Ishikawa (cell line): Measurements from ENCODE around the gene COA3.

Source experiments
- CEBPB ChIP-seq: IDR thresholded peaks from 2 replicates; pipeline ENCODE4 v1.6.1; 2012
- CREB1 ChIP-seq: IDR thresholded peaks from 2 replicates; pipeline ENCODE4 v1.6.1; 2012; ENCODE audit warnings: low read depth
- EGR1 ChIP-seq: IDR thresholded peaks from 2 replicates; pipeline ENCODE4 v1.6.1; 2012
- EP300 ChIP-seq: IDR thresholded peaks from 2 replicates; pipeline ENCODE4 v1.6.1; 2012; ENCODE audit warnings: borderline replicate concordance
- NFIC ChIP-seq: IDR thresholded peaks from 2 replicates; pipeline ENCODE4 v1.6.1; 2012
- TAF1 ChIP-seq: IDR thresholded peaks from 2 replicates; pipeline ENCODE4 v1.6.1; 2012; ENCODE audit warnings: low read depth, mild to moderate bottlenecking
- TCF12 ChIP-seq: IDR thresholded peaks from 2 replicates; pipeline ENCODE4 v1.6.1; 2012; ENCODE audit warnings: low read depth
- TEAD4 ChIP-seq: IDR thresholded peaks from 2 replicates; pipeline ENCODE4 v1.6.1; 2012
- USF1 ChIP-seq: IDR thresholded peaks from 2 replicates; pipeline ENCODE4 v1.6.1; 2012
- YY1 ChIP-seq: IDR thresholded peaks from 2 replicates; pipeline ENCODE4 v1.6.1; 2012; ENCODE audit warnings: low read depth
- ZBTB7A ChIP-seq: IDR thresholded peaks from 2 replicates; pipeline ENCODE4 v1.6.1; 2012; ENCODE audit warnings: low read depth
- TF ChIP-seq, protein P1 (sequence below): IDR thresholded peaks from 2 replicates; pipeline ENCODE4 v1.6.1; 2012
- TF ChIP-seq, protein P2 (sequence below): IDR thresholded peaks from 2 replicates; pipeline ENCODE4 v1.6.1; 2012; ENCODE audit warnings: low read depth, mild to moderate bottlenecking

GRCh38 chr17:42780851-42781638, 17.5 kb downstream of the COA3 start:
- no peak for TF ChIP-seq YY1
- TF ChIP-seq CEBPB: no peak
- no peak for TF ChIP-seq EP300
- TF ChIP-seq NFIC: no peak
- TF ChIP-seq ZBTB7A: no peak
- no peak for TF ChIP-seq USF1
- no peak for TF ChIP-seq TEAD4
- TF ChIP-seq CREB1: no peak
- TF ChIP-seq, protein P1, sequence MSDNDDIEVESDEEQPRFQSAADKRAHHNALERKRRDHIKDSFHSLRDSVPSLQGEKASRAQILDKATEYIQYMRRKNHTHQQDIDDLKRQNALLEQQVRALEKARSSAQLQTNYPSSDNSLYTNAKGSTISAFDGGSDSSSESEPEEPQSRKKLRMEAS: no peak
- TF ChIP-seq, protein P2, sequence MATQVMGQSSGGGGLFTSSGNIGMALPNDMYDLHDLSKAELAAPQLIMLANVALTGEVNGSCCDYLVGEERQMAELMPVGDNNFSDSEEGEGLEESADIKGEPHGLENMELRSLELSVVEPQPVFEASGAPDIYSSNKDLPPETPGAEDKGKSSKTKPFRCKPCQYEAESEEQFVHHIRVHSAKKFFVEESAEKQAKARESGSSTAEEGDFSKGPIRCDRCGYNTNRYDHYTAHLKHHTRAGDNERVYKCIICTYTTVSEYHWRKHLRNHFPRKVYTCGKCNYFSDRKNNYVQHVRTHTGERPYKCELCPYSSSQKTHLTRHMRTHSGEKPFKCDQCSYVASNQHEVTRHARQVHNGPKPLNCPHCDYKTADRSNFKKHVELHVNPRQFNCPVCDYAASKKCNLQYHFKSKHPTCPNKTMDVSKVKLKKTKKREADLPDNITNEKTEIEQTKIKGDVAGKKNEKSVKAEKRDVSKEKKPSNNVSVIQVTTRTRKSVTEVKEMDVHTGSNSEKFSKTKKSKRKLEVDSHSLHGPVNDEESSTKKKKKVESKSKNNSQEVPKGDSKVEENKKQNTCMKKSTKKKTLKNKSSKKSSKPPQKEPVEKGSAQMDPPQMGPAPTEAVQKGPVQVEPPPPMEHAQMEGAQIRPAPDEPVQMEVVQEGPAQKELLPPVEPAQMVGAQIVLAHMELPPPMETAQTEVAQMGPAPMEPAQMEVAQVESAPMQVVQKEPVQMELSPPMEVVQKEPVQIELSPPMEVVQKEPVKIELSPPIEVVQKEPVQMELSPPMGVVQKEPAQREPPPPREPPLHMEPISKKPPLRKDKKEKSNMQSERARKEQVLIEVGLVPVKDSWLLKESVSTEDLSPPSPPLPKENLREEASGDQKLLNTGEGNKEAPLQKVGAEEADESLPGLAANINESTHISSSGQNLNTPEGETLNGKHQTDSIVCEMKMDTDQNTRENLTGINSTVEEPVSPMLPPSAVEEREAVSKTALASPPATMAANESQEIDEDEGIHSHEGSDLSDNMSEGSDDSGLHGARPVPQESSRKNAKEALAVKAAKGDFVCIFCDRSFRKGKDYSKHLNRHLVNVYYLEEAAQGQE: no peak
- TF ChIP-seq TCF12: no peak
- TF ChIP-seq TAF1: no peak
- TF ChIP-seq EGR1: no peak
